HepG2 (cell line): Measurements from ENCODE around the gene ASF1B. TPM values are rescaled to one million over a fixed set of nuclear protein-coding genes. Genes with fewer than 3 reads are reported as not detected.

ENCODE experiments used
- DPF2 ChIP-seq: sonication (generic); formaldehyde crosslinking; IDR thresholded peaks from 2 replicates; pipeline ENCODE4 v1.4.0; 2020; ENCODE audit warnings: mild to moderate bottlenecking, low read depth, missing genetic modification reagents, borderline replicate concordance
- NFE2L1 ChIP-seq: sonication (generic); formaldehyde crosslinking; IDR thresholded peaks from 2 replicates; pipeline ENCODE4 v1.4.0; 2020; ENCODE audit warnings: missing genetic modification reagents, mild to moderate bottlenecking, borderline replicate concordance
- NKX3-1 ChIP-seq: sonication (generic); formaldehyde crosslinking; IDR thresholded peaks from 2 replicates; pipeline ENCODE4 v1.5.0; 2020; ENCODE audit warnings: missing genetic modification reagents
- SMARCE1 ChIP-seq: fragments of 450-650 bp; IDR thresholded peaks from 2 replicates; pipeline ENCODE4 v1.6.1; 2017; ENCODE audit warnings: borderline replicate concordance
- TCF12 ChIP-seq, 2 experiments: fragments of 450-650 bp in 1 of 2; sonication (generic) in 1 of 2; formaldehyde crosslinking in 1 of 2; IDR thresholded peaks; 2 replicates each; pipeline versions ENCODE4 v1.6.1 to v1.8.0; 2017 to 2022; ENCODE audit warnings: antibody characterized with exemption in 1 of 2, mild to moderate bottlenecking in 1 of 2, missing genetic modification reagents in 1 of 2, moderate library complexity in 1 of 2
- TGIF2 ChIP-seq: IDR thresholded peaks from 2 replicates; pipeline ENCODE4 v1.6.1; 2016; ENCODE audit warnings: control low read depth, missing compliant biosample characterization
- YY1 ChIP-seq: IDR thresholded peaks from 2 replicates; pipeline ENCODE4 v1.6.1; 2011; ENCODE audit warnings: low read length, low read depth, moderate library complexity, mild to moderate bottlenecking; ENCODE audit not compliant: insufficient read depth, insufficient replicate concordance
- ZBTB2 ChIP-seq: sonication (generic); formaldehyde crosslinking; IDR thresholded peaks from 2 replicates; pipeline ENCODE4 v1.8.0; 2022; ENCODE audit warnings: low read depth, missing genetic modification reagents
- ZBTB43 ChIP-seq: sonication (generic); formaldehyde crosslinking; conservative IDR thresholded peaks from 2 replicates; pipeline ENCODE4 v1.4.0; 2020; ENCODE audit warnings: missing genetic modification reagents
- ZGPAT ChIP-seq: IDR thresholded peaks from 2 replicates; pipeline ENCODE4 v1.6.1; 2016; ENCODE audit warnings: mild to moderate bottlenecking
- ZNF264 ChIP-seq: sonication (generic); formaldehyde crosslinking; IDR thresholded peaks from 2 replicates; pipeline ENCODE4 v1.4.0; 2020; ENCODE audit warnings: missing genetic modification reagents
- ZNF350 ChIP-seq: sonication (generic); formaldehyde crosslinking; IDR thresholded peaks from 2 replicates; pipeline ENCODE4 v1.4.0; 2020; ENCODE audit warnings: mild to moderate bottlenecking, low read depth, missing genetic modification reagents, borderline replicate concordance
- ZNF496 ChIP-seq: sonication (generic); formaldehyde crosslinking; IDR thresholded peaks from 2 replicates; pipeline ENCODE4 v1.8.1; 2023; ENCODE audit warnings: mild to moderate bottlenecking, moderate library complexity, missing genetic modification reagents; ENCODE audit not compliant: insufficient replicate concordance
- ZNF558 ChIP-seq: sonication (generic); formaldehyde crosslinking; IDR thresholded peaks from 2 replicates; pipeline ENCODE4 v1.9.0; 2022; ENCODE audit warnings: mild to moderate bottlenecking, missing genetic modification reagents, borderline replicate concordance
- ZNF574 ChIP-seq: sonication (generic); formaldehyde crosslinking; IDR thresholded peaks from 2 replicates; pipeline ENCODE4 v1.4.0; 2020; ENCODE audit warnings: missing genetic modification reagents
- ZNF614 ChIP-seq: IDR thresholded peaks from 2 replicates; pipeline ENCODE4 v1.6.1; 2018; ENCODE audit warnings: missing biosample characterization, missing genetic modification reagents, inconsistent platforms, borderline replicate concordance
- ZNF616 ChIP-seq: sonication (generic); formaldehyde crosslinking; IDR thresholded peaks from 2 replicates; pipeline ENCODE4 v1.5.0; 2020; ENCODE audit warnings: low read depth, mild to moderate bottlenecking, missing genetic modification reagents
- ZSCAN31 ChIP-seq: sonication (generic); formaldehyde crosslinking; IDR thresholded peaks from 2 replicates; pipeline ENCODE4 v1.5.0; 2020; ENCODE audit warnings: low read depth, mild to moderate bottlenecking, missing genetic modification reagents
- polyA plus RNA-seq, 8 experiments: library from polyadenylated mRNA; depleted of rRNA in 3 of 8; stranded (reverse) in 7 of 8; unstranded in 1 of 8; fragments of >200 nt; fragmentation: Illumina TruSeq in 4 of 8; extraction: Trizol in 4 of 8; gene quantifications; 2 replicates each; pipeline versions ENCODE4 v1.2.1 to v1.2.3, GENCODE V29; 2011 to 2016; ENCODE audit warnings: low read depth in 4 of 8, missing spikeins in 1 of 8, mixed read lengths in 1 of 8; ENCODE audit not compliant: insufficient read depth in 1 of 8
- total RNA-seq, 5 experiments: library from RNA; depleted of rRNA; stranded (reverse); fragments of >200 nt; fragmentation: Illumina TruSeq; extraction: Trizol; gene quantifications; 2 replicates each; pipeline ENCODE4 v1.2.3, GENCODE V29; 2016; ENCODE audit warnings: low read depth in 1 of 5
- TF ChIP-seq, protein P1 (sequence below): sonication (generic); formaldehyde crosslinking; IDR thresholded peaks from 2 replicates; pipeline ENCODE4 v1.8.0; 2022; ENCODE audit warnings: missing genetic modification reagents, mild to moderate bottlenecking, borderline replicate concordance

Gene ASF1B
- total and polyA plus RNA-seq, 2 of the 13 experiments (the other 11 are each of a cell fraction or from before 2014, with no cell fraction given) = 18.2 to 24.8 TPM

DNA sequence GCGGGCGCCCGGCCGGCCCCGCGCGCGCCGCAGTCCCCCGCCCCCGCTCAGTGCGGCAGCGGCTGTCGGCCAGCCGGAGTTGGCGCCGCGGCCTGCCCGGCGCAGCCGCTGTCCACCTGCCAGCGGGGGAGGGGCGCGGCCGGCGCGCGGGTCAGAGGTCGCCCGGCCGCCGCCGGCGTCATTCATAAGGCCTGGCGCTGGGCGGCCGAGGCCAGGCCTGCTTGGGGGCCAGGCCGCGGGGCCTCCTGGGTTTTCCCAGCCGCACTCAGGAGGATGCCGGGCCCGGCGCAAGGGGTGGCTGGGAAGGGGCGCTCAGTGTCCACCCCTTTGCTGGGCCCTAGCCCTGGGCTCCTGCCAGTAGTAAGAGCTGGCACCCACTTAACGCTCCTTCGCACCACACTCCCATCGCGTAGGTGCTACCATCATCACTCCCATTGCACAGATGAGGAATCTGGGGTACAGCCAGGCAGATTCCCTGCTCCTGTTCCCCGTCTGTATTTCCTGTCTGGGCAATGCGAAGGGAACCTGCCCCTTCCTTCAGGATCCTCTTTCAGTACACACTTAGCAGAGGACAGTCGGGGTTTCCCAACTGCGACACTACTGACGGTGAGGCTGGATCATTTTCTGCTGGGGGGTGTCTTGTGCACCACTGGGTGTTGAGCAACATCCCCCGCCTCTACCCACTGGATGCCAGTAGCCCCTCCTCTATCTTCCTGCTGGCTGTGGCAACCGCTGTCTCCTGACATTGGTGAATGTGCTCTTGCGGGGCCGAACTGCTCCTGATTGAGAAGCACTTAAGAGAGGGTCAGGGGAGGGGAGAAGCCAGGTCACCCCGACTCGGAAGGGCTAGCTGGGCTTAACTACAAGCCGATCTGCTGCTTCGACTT, 18.0 kb downstream of the ASF1B start (continued):
- TF ChIP-seq ZBTB43 (CRISPR knock-in tag) = peak; percentile 74; the same call in 1 of the 2 replicates
- no peak for TF ChIP-seq NKX3-1 (CRISPR knock-in tag)
- TF ChIP-seq ZNF614 = 0 out of 2 replicates have a peak, but pooled peaks have one; percentile 23
- TF ChIP-seq, protein P1, sequence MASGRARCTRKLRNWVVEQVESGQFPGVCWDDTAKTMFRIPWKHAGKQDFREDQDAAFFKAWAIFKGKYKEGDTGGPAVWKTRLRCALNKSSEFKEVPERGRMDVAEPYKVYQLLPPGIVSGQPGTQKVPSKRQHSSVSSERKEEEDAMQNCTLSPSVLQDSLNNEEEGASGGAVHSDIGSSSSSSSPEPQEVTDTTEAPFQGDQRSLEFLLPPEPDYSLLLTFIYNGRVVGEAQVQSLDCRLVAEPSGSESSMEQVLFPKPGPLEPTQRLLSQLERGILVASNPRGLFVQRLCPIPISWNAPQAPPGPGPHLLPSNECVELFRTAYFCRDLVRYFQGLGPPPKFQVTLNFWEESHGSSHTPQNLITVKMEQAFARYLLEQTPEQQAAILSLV = 0 out of 2 replicates have a peak, but pooled peaks have one; percentile 30
- TF ChIP-seq ZSCAN31 (CRISPR knock-in tag) = 0 out of 2 replicates have a peak, but pooled peaks have one; percentile 68
- TF ChIP-seq ZNF616 (CRISPR knock-in tag) = peak; percentile 28; the same call in 1 of the 2 replicates
- TF ChIP-seq SMARCE1 = no peak
- no peak; the same call in 1 of the 2 replicates for TF ChIP-seq ZNF350 (CRISPR knock-in tag)
- TF ChIP-seq YY1 = no peak
- TF ChIP-seq ZNF574 (CRISPR knock-in tag) = peak; percentile 69
- no peak for TF ChIP-seq TCF12 (IDR thresholded peaks at IDR 0.05)
- TF ChIP-seq TCF12 (CRISPR knock-in tag; IDR thresholded peaks at IDR 0.05) = 0 out of 2 replicates have a peak, but pooled peaks have one; percentile 59
- TF ChIP-seq ZBTB2 (CRISPR knock-in tag) = peak; percentile 96
- TF ChIP-seq NFE2L1 (CRISPR knock-in tag) = 0 out of 2 replicates have a peak, but pooled peaks have one; percentile 31
- TF ChIP-seq ZGPAT (CRISPR knock-in tag) = peak; percentile 64; the same call in 1 of the 2 replicates
- TF ChIP-seq ZNF558 (CRISPR knock-in tag) = no peak
- peak; percentile 44; the same call in 1 of the 2 replicates for TF ChIP-seq TGIF2
- TF ChIP-seq ZNF264 (CRISPR knock-in tag) = no peak
- TF ChIP-seq DPF2 (CRISPR knock-in tag) = no peak
- no peak for TF ChIP-seq ZNF496 (CRISPR knock-in tag)
